HepG2 (cell line): ENCODE data around the gene IL32. TPM values are rescaled to one million over a fixed set of nuclear protein-coding genes. Genes with fewer than 3 reads are reported as not detected.
A peak's percentile ranks its signal among the peaks of the same experiment; 100 is the strongest.

Experiments used
- BRCA1 ChIP-seq: sonication (generic); formaldehyde crosslinking; IDR thresholded peaks from 2 replicates; pipeline ENCODE4 v1.4.0; 2020; ENCODE audit warnings: missing genetic modification reagents
- DMAP1 ChIP-seq: IDR thresholded peaks from 2 replicates; pipeline ENCODE4 v1.6.1; 2016
- GABPA ChIP-seq, 2 experiments: IDR thresholded peaks; 2 replicates each; pipeline ENCODE4 v1.6.1; 2011 to 2016; ENCODE audit warnings: low read depth in 2 of 2, low read length in 1 of 2, missing biosample characterization in 1 of 2, missing genetic modification characterization in 1 of 2
- HDAC1 ChIP-seq: sonication (generic); formaldehyde crosslinking; IDR thresholded peaks from 2 replicates; pipeline ENCODE4 v1.5.1; 2020; ENCODE audit warnings: mild to moderate bottlenecking, missing genetic modification reagents
- HNRNPL ChIP-seq: fragments of 200-400 bp; formaldehyde crosslinking; IDR thresholded peaks from 2 replicates; pipeline ENCODE4 v1.6.1; 2017; ENCODE audit warnings: mild to moderate bottlenecking, low read depth, low read length
- MED13 ChIP-seq: sonication (generic); formaldehyde crosslinking; IDR thresholded peaks from 2 replicates; pipeline ENCODE4 v1.5.0; 2020; ENCODE audit warnings: missing genetic modification reagents
- MEIS2 ChIP-seq: sonication (generic); formaldehyde crosslinking; IDR thresholded peaks from 2 replicates; pipeline ENCODE4 v1.9.0; 2021; ENCODE audit warnings: mild to moderate bottlenecking, missing genetic modification reagents
- MXD3 ChIP-seq: IDR thresholded peaks from 2 replicates; pipeline ENCODE4 v1.6.1; 2016; ENCODE audit warnings: mild to moderate bottlenecking, missing biosample characterization, missing genetic modification reagents
- NFKB2 ChIP-seq: sonication (generic); formaldehyde crosslinking; IDR thresholded peaks from 2 replicates; pipeline ENCODE4 v1.4.0; 2020; ENCODE audit warnings: missing genetic modification reagents, borderline replicate concordance
- NFRKB ChIP-seq: fragments of 450-650 bp; IDR thresholded peaks from 2 replicates; pipeline ENCODE4 v1.6.1; 2017
- POGK ChIP-seq: sonication (generic); formaldehyde crosslinking; conservative IDR thresholded peaks from 2 replicates; pipeline ENCODE4 v1.8.0; 2022; ENCODE audit warnings: mild to moderate bottlenecking, moderate library complexity, missing genetic modification reagents
- POLR2AphosphoS2 ChIP-seq: IDR thresholded peaks from 2 replicates; pipeline ENCODE4 v1.6.1; 2011; ENCODE audit warnings: low read depth, low read length, improper control_type of control experiment
- PRDM4 ChIP-seq: sonication (generic); formaldehyde crosslinking; IDR thresholded peaks from 2 replicates; pipeline ENCODE4 v1.9.0; 2021; ENCODE audit warnings: missing genetic modification reagents, borderline replicate concordance
- RARA ChIP-seq: IDR thresholded peaks from 2 replicates; pipeline ENCODE4 v1.6.1; 2016; ENCODE audit warnings: missing genetic modification reagents, missing compliant biosample characterization
- ZNF282 ChIP-seq: fragments of 450-650 bp; IDR thresholded peaks from 2 replicates; pipeline ENCODE4 v1.6.1; 2018; ENCODE audit not compliant: partially characterized antibody
- ZNF574 ChIP-seq: sonication (generic); formaldehyde crosslinking; IDR thresholded peaks from 2 replicates; pipeline ENCODE4 v1.4.0; 2020; ENCODE audit warnings: missing genetic modification reagents
- ZNF704 ChIP-seq: sonication (generic); formaldehyde crosslinking; IDR thresholded peaks from 2 replicates; pipeline ENCODE4 v1.8.1; 2023; ENCODE audit warnings: mild to moderate bottlenecking, inconsistent platforms, moderate library complexity, missing genetic modification reagents, borderline replicate concordance
- ZNF784 ChIP-seq: sonication (generic); formaldehyde crosslinking; IDR thresholded peaks from 2 replicates; pipeline ENCODE4 v1.5.1; 2020; ENCODE audit warnings: missing genetic modification reagents, mild to moderate bottlenecking, borderline replicate concordance
- ZSCAN25 ChIP-seq: sonication (generic); formaldehyde crosslinking; IDR thresholded peaks from 2 replicates; pipeline ENCODE4 v1.8.0; 2022; ENCODE audit warnings: mild to moderate bottlenecking, missing genetic modification reagents
- polyA plus RNA-seq, 8 experiments: library from polyadenylated mRNA; depleted of rRNA in 3 of 8; stranded (reverse) in 7 of 8; unstranded in 1 of 8; fragments of >200 nt; fragmentation: Illumina TruSeq in 4 of 8; extraction: Trizol in 4 of 8; gene quantifications; 2 replicates each; pipeline versions ENCODE4 v1.2.1 to v1.2.3, GENCODE V29; 2011 to 2016; ENCODE audit warnings: low read depth in 4 of 8, missing spikeins in 1 of 8, mixed read lengths in 1 of 8; ENCODE audit not compliant: insufficient read depth in 1 of 8
- total RNA-seq, 5 experiments: library from RNA; depleted of rRNA; stranded (reverse); fragments of >200 nt; fragmentation: Illumina TruSeq; extraction: Trizol; gene quantifications; 2 replicates each; pipeline ENCODE4 v1.2.3, GENCODE V29; 2016; ENCODE audit warnings: low read depth in 1 of 5

IL32 gene
- total and polyA plus RNA-seq, 2 of the 13 experiments (the other 11 are each of a cell fraction or from before 2014, with no cell fraction given) = 115 to 165 TPM

- TF ChIP-seq ZNF704 (CRISPR knock-in tag) = peak; percentile 23; the same call in 1 of the 2 replicates
- peak; percentile 89; the same call in 1 of the 2 replicates for TF ChIP-seq MED13 (CRISPR knock-in tag)
- TF ChIP-seq NFRKB = no peak
- TF ChIP-seq ZNF574 (CRISPR knock-in tag) = peak; percentile 75
- TF ChIP-seq PRDM4 (CRISPR knock-in tag) = no peak
- TF ChIP-seq POLR2AphosphoS2 = peak; percentile 91
- 0 out of 2 replicates have a peak, but pooled peaks have one; percentile 26 for TF ChIP-seq MXD3 (CRISPR knock-in tag)
- peak; percentile 59; the same call in 1 of the 2 replicates for TF ChIP-seq MEIS2 (CRISPR knock-in tag)
- no peak; the same call in 1 of the 2 replicates for TF ChIP-seq GABPA (IDR thresholded peaks at IDR 0.05; ENCODE audit: low read depth, low read length)
- TF ChIP-seq GABPA (CRISPR knock-in tag; IDR thresholded peaks at IDR 0.05; ENCODE audit: low read depth) = peak; percentile 76
- TF ChIP-seq ZNF282 = no peak
- TF ChIP-seq POGK (CRISPR knock-in tag) = peak; percentile 66; the same call in 1 of the 2 replicates
- TF ChIP-seq HDAC1 = peak; percentile 79
- peak; percentile 65 for TF ChIP-seq ZSCAN25
- peak; percentile 96 for TF ChIP-seq HNRNPL
- peak; percentile 85 for TF ChIP-seq ZNF784 (CRISPR knock-in tag)
- TF ChIP-seq NFKB2 (CRISPR knock-in tag) = peak; percentile 69; the same call in 1 of the 2 replicates
- TF ChIP-seq RARA (CRISPR knock-in tag) = peak; percentile 84
- peak; percentile 64; the same call in 1 of the 2 replicates for TF ChIP-seq DMAP1
- TF ChIP-seq BRCA1 (CRISPR knock-in tag) = 0 out of 2 replicates have a peak, but pooled peaks have one; percentile 64
Observed at GRCh38 chr16:3020604-3021448, 44.6 kb upstream of the IL32 start (continued).
